ENCODE measurements around the gene IKZF1.

Gene IKZF1

DNA sequence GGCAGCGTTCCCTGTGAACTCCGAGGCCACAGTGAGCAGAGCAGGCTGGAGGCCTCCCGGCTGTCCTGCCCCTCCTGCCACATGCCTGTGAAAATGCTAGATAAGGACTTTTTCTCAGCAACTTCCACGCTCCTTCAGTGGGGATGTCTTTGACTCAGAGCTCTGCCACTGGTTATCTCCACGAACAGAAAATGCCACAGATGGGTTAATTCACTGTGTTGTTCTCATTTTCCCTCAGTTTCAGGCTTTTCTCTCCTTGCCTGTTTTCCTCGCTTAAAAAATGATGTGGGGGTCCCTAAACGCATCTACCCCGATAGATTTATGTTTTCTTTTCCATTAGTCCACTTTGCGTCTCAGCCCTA, 51.3 kb downstream of the IKZF1 start:
- DNase-seq (ENCODE audit: low spot score): no peak

DNA sequence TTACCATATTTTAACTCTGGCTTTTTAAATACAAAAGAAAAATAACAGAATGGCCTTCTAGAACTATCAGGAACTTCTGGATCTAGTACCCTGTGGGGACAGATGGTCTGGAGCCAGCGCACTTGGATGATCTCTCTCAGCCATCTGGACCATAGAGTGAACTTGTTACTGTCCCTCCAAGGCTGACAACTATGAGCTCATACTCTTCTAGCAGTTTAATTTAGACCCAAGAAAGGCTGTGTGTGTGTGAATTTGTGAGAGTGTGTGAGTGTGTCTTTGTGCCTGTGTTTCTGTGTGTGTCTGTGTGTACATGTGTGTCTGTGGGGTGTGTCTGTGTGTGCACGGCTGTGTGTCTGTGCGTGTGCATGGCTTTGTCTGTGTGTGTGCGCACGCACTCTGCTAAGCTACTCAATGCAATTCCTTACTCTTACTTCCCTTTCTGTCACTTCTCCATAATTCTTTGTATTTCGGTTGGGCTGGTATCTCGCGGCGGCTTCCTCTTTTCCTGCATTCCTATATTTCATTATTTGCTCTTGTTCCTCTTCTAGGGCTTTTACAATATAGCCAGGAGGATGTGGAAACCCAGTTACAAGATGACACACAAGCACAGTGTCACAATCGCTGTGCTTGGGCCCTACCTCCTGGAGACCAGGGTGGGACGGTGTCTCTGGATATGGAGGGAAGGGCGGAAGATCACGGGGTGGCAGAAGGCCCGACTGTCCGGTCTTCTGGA, 51.9 kb downstream of the IKZF1 start:
- no peak for DNase-seq (ENCODE audit: low spot score)

DNA sequence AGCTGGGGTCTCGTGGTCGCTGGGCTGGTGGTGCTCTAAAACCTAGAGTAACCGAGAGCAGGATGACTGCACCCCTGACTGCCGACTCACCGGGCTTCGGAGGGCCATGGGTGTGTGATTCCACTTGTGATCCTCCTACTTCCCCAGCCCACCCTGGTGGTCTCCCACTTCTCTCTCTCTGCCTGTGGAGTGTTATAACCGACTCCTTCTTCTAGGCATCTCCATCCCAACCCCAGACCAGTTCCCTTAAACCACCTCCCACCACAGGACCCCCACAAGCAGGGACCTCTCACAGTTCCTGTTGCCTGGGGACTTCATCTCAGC, 52.4 kb downstream of the IKZF1 start:
- DNase-seq (ENCODE audit: low spot score): no peak

DNA sequence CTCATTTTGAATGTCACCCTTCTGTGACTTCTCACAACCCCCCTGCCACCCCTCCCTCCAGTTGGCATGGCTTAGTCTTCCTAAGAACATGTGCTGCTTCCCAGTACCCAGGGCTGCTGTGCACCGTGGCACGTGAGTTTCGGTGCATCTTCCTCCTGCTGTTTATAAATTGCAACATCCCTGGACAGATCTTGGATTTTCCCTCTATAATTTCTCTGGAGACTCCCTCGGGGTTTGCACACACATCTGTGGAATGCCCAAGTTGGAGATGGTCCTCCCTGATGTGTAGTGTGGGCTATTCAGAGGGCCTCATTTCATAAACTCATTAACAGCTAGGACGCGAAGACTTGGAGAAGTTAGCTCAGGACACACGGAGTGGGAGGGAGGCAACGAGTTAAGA, 52.9 kb downstream of the IKZF1 start:
- no peak for DNase-seq (ENCODE audit: low spot score)

DNA sequence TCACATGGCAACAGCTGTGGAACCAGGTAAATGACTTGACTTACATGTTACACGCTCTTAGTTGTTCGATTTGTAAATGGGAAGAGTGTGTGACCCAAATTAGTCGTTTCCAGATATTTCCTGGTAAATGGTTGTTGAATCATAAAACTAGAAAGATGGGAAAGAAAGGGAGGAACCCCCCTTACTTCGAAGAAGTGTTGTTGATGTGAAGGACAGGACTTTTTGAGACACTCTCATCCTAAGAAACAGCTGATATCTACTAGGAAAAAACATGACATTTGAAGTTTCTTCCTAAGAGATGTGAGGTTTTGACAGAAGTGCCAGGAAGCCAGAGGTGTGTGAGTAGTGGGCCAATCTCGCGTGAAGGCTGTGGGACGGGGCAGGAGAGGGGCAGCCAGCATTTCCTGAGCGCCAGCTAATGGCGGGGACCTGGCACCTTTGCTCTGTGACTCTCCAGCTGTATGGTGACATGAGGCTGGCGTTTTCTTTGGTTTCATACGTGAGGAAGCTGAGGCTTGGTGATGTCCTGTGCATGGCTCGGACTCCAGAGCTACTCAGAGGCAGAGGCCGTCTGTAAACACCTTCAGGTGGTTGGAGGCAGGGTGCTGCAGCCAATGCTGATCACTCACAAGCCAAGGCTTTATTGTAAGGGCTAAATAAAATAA, 53.7 kb downstream of the IKZF1 start:
- no peak for DNase-seq (ENCODE audit: low spot score)

DNA sequence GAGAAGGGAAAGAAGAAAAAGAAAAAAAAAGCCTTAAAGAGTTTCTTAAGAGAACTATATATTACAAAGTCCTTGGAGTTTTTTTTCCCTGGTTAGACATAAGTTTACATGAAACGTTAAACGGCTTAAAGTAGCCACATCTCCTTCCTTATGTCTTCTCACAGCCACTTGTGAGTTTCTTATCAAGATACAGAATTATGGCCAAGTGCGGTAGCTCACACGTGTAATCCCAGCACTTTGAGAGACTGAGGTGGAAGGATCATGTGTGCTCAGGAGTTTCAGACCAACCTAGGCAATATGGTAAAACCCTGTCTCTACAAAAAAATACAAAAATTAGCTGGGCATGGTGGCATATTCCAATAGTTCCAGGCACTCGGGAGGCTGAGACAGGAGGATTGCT, 54.3 kb downstream of the IKZF1 start:
- DNase-seq (ENCODE audit: low spot score): no peak

DNA sequence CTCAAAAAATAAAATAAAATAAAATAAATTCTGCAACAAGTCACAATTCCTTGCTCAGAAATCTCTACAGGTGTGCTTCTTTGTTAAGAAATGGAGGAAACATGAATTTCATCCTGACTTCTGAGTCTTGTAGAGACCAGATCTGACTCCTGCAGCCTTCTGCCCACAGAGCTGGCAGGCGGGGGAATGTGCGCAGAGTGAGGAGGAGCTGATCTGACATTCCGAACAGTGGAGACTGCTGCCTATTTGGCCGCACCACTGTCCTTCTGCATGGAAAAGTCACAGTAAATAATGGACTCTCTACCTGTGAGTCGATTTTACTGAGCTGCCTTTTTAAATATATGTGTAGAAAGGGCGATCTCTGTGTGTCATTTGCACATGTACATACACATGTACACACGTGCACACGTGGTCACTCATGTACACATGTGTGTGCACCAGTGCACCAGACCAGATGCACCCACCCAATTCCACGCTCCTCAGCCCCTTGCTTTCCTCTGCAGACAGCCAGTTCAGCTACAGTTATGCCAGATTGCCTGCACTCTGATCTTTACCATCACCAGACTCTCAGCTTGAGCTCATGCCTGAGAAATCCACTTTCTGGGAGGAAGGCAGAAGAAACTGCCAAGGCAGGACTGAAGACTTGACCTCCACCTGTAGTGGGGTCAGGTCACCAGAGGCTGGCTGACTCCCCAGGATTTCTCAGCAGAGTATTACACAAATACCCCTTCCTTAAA, 54.9 kb downstream of the IKZF1 start:
- DNase-seq (ENCODE audit: low spot score): no peak

DNA sequence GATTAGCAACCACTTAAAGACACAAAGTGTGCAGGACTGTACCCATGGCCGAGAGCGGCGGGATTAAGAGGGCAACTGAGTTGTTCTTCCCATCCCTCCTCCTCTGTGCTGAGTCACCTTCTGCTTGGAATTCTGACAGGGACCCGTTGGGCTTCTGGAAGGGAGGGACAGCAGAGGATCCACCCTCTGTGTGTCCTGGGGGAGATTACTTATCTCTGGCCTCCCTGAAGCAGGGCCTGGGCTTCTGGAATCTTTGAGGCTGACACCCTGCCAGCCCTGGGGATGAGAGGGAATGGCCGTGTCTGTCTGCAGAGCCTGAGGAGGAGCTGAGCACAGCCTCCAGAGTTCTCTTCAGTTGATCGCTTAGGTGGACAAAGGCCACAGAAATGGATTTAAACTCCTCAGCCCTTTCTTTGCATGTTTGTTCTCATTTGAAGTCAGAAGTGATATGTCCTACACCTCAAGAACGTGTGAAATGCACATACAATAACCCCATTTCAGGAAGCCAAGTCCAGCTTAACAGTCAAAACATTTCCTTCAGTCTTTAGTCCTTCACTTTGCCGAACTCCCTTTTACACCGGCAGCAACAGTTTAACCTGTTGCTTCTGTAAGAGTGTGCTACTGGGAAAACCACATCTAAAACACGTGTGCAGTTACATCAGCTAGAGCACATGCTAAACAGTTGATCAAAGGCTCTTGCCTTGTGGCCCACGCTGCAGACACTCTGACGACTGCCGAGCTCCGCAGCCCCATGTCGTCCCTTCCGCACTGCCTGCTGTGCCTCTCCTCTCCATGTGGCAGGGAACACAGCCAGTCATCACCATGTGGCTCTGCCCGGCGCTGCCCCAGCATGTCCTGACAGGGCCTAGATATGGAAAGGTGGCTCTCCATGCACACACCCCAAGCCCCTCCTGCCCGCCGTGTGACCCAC, 55.7 kb downstream of the IKZF1 start:
- peak; percentile 15 for DNase-seq (ENCODE audit: low spot score)

DNA sequence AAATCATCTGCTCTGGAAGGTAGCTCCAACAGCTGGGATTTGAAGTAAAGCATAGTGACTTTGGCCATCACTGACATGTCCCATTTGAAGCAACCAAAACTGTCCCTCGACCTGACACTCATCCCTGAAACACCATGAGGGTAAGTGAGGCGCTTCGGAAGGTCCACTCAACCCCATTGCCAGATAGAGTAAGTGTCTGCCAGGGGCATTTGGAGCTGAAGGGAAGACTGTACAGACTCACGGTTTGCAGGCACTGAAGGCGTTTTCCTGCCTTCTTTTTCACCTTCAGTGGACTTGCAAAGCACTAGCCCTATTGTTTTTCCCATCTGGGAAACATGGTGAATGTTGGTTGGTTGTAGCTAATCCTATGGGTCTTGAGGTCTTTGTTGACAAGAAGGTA, 57.6 kb downstream of the IKZF1 start:
- DNase-seq (ENCODE audit: low spot score): no peak

DNA sequence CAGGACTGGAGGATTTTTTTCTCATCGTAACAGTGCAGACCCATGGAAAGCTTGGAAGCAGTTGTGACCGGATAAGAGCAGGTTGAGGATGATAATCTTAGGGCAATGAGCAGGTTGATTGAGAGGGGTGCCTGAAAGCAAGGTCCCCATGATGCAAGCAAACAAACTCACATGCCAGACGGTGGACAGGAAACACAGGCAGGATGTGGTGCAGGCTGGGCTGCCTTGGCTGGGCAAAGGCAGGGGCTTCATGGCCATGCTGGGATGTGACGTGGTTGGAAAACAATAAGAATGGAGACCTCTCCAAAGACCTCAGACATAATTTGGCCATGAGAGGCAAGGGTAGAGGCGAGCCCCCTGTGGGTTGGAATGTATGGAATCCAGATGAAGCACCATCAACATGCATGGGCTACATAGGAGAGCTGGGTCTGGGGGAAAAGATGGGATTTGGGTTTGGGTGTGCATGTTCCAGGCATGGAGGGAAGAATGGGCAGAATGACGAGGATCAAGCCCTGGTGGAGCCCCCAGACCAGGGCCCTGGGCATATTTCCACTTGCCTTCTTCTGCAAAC, 58.3 kb downstream of the IKZF1 start:
- DNase-seq (ENCODE audit: low spot score): no peak

DNA sequence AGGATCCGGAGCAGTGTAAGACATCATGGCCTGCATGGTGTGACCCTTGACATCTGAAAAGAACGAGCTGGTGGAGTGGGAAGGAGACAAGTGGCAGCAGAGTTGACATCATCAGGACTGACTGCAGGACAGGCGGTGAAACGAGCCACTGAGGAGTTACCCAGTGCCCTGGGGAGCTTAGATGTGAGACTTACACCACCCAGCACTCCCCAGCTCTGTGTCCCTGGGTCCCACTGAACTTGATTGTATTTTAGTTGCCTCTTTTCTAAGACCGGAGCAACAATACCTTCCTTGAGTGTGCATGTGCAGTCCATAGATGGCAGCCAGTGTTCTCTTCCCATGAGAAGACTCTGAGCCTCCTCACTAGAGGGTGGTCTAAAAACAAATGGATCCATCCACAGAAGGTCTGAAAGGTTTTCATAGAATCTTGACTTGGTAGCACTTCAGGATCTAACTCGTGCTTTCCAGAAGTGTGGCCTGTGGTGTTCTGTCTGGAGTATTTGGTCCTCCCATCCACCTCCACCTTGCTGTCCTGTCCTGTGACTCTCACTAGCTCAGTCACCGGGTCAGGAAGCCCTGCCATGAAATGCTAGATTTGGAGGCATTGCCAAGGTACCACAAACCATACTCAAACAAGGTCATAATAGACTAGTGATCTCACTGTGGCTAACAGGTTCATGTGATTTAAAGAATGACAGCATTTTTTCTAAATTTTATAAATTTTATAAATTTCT, 59.0 kb downstream of the IKZF1 start:
- DNase-seq (ENCODE audit: low spot score): no peak

DNA sequence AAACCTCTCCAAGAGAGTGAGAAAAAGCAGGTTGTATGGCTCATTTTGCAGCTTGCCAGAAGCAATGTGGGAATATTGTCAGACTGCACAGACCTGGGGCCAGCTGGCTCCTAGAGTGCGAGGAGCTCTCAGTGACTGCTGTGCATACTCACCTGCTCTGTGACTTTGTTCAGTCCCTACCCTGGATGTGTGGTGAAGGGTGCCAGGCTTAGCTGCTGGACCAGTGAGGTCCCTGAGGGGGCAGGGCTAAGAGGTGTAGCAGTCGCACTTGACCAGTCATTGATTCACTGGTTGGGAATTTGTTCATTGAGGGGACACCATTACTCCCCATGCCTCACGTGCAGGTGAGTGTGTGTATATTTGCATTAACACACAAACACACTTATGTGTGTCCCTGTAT, 60.1 kb downstream of the IKZF1 start:
- DNase-seq (ENCODE audit: low spot score): no peak

DNA sequence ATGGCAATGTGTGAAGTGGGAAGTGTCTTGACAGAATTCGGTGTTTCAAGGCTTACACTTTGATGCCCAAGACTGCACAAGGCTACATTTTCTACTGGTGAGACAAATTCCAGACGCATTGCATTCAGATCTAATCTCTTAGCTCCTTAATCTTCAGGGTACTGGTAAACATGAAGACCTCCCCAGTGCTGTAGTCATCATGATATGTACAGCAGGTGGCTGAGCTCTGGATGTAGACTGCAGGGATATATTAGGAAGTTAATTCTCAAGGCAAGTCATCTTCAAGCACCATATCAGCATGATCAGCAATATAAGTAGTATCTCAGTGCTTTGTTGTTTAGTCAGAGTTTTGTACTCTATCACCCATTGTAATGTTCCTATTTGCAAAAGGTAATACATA, 61.8 kb downstream of the IKZF1 start:
- DNase-seq (ENCODE audit: low spot score): no peak

DNA sequence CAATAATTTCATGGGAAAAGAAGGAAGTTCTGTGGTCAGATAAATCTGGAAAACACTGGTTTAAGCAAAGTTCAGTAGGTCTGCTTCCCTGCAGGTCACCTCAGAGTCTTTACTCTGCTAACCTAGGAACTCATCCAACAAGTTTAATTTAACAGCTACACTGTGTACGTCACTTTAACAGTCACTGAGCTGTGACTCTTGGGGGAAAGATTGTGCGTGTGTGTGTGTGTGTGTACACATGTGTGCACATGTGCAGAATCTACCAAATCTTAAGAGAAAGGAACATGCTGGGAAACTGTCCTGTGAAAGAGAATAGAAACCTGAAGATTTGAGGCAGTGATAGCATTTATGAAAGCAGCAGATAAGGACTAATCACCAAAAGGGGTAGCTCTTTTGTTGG, 62.6 kb downstream of the IKZF1 start:
- no peak for DNase-seq (ENCODE audit: low spot score)

DNA sequence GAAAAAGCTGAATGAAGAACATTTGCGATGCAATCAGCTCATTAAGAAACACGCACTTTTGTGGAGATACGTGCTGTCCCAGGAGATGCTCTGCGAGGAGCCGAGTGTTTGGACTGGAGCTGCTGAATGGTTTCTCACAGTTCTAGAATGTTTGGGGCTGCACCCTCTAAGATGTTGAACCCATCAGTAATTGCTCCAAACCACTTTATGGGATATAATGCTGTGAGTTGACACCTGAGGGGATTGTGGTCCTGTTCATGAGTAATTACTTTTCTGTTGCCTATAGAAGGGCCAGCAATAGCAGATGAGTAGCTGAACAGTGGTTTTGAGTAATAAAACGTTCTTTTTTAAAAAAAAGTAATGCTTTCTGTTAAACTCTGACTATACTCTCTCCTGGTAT, 63.1 kb downstream of the IKZF1 start:
- no peak for DNase-seq (ENCODE audit: low spot score)

DNA sequence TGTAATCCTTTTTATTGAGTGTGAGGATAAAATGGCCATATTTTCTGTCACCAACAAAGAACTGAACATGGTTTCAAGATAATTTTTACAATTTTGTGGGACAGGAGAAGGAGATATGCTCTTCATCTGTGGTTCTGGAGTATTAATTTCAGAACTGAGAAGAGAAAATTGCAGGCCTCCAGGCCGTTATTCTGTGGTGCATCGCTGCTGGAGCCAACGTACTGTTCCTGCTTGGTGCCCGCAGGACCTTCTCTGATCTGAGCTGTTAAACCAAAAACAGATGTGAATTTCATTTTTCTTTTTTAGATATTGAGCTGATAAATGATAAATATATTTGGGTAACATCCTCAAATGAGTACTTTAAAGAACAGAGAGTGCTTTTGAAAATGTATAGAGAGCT, 63.9 kb downstream of the IKZF1 start:
- no peak for DNase-seq (ENCODE audit: low spot score)

DNA sequence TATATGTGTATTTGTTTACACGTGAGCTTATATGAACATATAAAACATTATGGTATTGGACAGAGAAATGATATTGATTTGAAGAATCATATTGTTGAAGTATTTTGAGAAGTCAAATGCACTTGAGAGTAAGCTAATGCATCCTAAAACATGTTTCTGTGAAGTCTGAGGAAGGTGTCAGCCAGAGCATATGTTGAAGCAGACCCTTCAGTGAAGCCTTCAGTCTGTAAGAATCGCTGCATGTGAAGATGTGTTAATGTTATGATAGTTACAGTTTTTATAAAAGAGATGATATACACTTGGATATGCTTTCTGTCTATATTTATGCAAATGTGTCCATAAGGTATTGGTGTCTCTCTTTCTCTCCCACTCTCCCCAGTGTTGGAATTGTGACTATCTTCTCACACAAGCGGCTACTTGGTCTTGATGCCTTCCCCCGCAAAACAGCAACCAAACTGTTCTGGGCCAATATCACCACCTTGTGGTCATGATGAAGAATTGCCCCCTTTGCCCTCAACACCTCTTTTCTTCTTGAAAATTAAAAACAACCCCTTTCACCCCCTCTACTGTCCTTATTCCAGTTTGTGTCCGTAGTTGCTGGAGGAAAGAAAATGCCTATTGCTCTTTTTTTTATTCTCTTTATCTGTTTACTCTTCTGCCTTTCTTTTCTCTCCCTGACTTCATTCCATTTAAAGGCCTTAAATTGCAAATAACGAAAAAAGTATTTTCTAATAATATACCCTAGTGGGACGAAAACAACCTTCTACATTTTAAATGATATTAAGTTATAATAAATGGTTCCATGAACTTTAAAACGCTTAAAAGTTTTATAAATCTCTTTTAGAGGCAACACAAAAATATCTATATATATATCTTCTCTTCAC, 64.9 kb downstream of the IKZF1 start:
- DNase-seq (ENCODE audit: low spot score): no peak

DNA sequence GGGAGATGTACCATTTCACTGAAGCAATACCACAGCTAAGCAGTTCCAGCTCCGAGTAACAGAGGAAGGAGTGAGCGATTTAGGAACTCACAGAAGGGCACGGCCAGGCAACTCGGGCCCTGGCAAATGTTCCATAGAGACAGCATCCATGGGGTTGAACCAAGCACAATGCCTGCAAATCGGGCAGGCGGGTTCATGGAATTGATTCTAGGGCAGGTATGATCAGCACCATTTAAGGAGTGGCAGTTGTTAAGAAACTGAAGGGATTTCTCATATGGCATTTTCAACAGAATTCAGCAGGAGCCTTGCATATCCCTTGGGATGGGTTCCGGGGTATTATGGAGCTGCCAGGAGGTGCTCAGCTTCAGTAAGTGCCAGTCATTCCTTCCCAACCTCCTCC, 66.4 kb downstream of the IKZF1 start:
- no peak for DNase-seq (ENCODE audit: low spot score)

DNA sequence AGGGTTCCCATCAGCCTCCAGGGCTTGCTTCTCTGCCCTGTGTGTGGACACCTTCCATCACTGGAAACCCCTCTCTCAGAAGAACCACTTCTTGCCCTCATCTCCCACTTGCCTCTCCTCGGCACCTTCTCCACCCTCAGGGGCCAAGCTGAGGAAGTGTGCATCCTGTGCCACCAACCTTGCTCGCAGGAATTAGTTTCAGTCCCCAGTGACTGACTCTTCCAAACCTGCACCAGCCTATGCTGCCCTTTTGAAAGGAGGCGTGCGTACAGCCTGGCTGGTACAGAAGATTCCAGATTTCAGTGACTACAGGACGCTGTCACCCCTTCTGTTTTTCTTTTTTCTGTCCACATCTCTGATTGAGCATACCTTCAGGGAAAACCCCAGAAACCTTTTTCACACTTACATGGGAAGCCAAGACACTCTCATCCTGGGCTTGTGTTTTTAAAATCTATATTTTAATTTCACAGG, 67.1 kb downstream of the IKZF1 start:
- no peak for DNase-seq (ENCODE audit: low spot score)

DNA sequence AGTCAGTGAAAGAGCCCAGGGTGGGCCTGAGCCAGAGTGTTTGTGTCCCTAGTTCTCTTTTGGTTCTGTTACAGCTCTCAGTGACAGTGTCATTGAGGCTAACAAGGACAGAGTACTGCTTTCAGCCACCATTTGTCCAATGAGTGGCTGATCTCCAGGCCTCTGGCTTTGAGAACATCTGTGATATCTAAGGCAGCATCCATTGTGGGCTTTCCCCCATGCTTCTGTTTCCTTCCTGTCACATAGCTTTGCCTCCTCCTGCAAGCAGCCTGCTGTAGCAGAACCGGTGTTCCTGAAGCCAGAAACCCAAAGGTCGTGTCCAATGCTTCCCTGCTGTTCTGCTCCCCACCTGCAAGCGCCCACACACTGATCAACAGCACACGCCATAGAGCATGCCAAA, 68.4 kb downstream of the IKZF1 start:
- no peak for DNase-seq (ENCODE audit: low spot score)

All from GM03348 (cell line).